HG03159 (cell line): ENCODE results near the gene PIGU.

ENCODE experiments used
- ATAC-seq: cut with Tn5 transposase; IDR thresholded peaks from one replicate; pipeline ENCODE4 v1.9.1; 2021; ENCODE audit warnings: mild to moderate bottlenecking, moderate library complexity; ENCODE audit not compliant: unreplicated experiment

Gene PIGU

DNA sequence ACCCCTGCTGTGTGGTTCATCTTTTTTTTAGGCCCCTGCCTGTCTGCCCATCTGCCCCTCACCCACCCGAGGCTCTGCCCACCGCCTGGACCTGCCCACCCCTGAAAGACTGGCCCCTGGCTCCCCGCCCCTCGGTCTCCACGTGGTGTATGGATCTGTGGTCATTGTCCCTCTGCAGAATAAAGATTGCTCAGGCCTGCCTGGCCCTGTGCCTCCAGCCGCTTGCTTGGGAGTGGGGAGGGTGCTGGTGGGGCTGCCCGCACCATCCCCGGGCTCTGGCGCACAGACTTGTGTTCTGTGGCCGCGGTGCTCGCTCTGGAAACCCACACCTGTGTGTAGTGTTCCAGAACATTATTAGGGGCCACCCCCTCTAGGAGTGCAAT lies 116.8 kb downstream of the PIGU start:
- no peak for ATAC-seq

DNA sequence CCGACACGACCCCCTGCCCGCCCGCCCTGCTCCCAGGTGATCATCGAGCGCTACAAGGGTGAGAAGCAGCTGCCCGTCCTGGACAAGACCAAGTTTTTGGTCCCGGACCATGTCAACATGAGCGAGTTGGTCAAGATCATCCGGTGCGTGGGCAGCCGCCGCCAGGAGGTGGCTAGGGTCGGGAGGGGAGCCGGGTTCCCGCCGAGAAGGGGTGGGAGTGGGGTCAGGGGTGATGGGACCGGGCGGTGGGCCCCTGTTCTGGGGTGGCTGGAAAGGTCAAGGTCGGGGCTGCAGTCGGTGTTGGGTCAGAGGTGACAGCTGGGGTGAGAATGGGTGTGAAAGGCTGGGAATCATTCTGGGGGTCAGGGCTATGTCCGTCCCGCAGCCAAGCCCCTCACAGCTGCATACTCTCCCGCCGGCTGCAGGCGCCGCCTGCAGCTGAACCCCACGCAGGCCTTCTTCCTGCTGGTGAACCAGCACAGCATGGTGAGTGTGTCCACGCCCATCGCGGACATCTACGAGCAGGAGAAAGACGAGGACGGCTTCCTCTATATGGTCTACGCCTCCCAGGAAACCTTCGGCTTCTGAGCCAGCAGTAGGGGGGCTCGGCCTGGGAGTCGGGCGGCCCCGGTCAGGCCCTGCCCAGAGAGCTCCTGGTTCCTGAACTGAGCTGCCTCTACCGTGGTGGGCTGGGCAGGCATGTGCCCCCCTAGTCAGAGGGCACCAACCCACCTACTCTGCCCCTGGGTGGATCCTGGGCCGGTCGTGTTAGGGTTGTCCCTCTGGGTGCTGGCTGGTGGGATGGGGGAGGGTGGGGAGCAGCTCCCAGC lies 117.4 kb downstream of the PIGU start:
- ATAC-seq: no peak

DNA sequence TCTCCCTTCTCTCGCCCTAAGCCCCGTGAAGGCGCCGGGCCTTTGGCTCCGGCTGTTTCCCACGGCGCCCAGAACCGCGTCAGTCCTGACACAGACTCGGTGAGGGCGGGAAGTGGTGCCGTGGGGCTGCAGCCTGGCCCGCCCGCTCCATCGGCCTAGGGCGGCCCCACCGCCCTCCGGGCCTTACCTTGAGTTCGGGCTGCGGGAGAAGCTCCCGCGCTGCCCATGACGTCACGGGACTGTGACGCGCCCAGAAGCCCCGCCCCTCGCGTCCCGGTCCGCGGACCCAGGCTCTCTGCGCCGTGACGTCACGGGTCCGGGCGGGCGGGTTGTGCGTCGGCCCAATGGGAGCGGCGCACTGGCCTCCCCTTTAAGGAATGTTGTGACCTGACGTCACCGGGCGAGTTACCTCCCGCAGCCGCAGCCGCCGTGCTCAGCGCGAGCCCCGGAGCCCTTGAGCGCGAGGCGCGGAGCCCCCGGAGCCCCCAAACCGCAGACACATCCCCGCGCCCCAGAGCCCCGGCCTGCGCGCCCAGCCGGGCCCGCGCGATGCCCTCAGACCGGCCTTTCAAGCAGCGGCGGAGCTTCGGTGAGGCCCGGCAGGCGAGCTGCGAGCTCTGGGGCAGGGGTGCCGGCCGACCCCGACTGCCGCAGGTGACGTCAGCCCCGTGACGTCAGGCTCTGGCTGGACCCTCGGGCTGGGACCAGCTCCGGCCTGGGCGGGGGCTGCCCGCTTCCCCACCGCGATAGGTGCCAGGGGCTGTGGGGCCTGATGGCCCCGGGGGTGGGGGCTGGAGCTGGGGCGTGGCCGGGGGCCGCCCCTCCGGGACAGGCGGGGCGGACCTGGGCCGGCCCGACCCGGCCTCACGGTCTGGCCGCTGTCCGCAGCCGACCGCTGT lies 118.3 kb downstream of the PIGU start, which contains the start of gene MAP1LC3A:
TSS of gene MAP1LC3A (plus strand) at position 399 of the 899 bp plus-strand sequence. CDS start at position 550, 151 bp downstream.
- ATAC-seq: no peak

DNA sequence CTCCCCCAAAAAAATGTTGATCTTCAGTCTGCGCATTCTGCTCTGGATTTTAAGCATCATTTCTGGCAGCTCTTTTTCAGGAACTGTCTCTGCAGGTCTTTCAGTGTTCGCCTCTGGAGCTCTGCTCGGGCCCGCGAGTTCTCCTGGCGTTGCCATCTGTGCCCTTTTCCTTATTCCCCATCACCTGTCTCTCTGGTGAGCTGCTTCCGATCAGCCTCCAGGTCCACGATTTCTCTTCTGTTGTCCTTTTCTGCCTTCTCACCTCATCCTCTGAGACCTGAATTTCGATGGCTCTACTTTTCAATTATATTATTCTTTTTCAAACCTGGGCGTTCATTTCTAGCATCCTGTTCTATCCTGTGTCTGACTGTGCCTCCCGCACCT lies 119.0 kb downstream of the PIGU start:
- no peak for ATAC-seq

DNA sequence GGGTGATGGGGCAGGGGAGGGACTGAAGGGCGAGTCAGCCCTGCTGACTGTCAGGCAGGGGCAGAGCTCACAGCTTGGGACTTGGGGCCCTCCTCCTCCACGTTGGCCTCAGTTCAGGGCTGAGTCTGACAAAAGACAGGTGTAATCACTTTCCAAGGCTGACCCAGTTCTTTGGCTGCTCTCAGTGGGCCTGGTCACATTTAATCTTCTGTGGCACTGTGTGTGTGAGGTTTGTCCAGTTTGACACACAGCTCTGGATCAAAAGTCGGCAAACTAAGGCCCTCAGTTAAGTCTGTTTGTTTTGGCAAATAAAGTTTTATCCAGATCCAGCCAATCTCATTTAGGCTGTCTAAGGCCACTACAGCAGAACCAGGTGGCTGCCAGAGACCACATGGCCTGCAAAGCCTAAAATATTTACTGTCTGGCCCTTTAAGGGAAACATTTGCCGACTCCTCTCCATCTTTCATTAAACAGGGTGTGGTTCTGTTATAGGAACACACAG lies 123.5 kb downstream of the PIGU start:
- ATAC-seq: no peak

DNA sequence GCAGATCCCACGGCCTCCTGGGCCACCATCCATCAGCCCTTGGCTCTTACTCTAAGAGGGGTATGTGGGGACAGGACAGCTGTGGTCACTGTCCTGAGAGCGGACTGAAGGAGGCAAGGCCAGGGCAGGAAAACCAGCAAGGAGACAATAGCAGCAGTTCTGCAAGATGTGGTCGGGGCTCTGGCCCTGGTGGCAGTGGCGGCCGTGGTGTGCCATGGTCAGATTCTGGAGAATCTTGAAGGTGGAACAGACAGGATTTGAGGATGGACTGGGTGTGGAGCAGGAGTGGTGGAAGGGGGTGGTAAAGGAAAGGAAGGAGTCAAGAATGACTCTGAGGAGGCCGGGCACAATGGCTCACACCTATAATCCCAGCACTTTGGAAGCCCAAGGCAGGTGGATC lies 124.3 kb downstream of the PIGU start:
- no peak for ATAC-seq

DNA sequence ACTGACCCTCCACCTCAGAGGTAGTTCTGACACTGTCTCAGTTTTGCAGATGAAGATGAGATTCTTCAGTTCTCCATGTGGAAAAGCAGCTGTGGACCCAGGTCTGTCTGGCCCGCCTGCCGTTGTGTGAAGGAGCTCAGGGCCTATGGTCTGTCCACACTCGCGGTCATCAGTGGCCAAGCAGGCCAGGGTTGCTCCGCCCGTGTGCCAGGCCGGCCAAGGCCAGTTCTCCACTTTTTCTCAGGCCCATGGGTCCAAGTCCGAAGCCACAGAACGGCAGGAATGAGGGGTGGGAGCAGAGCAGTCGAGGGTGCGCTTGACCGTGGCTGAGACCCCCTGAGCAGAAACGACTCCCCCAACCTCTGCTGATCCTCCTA lies 127.0 kb downstream of the PIGU start:
- ATAC-seq: no peak

DNA sequence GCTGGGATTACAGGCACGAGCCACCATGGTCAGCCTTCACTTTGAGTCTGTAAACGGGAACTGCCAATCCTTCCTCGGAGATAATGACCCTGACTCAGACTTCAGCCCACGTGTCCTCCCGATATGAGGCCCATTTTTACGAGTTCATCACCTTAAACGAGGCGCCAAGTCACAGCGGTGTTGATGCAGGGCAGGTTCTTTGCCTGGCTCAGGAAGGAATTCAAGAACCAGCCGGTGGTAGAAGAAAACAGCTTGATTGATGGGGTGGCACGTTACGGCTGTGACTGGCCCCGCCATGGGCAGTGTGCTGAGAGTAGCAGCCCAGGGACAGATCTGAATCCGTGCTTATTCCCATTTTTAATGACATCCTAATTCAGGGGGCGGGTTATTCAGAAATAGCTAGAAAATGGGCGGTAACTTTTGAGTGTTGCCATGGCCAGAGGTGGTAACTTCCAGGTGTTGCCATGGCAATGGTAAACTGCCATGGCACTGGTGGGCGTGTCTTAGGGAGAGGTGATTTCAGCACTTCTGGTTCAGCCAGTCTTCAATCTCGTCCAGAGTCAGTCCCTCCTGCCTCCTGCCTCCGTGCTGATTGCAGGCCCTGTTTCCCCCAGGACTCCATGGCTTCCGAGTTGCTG lies 127.5 kb downstream of the PIGU start:
- no peak for ATAC-seq

DNA sequence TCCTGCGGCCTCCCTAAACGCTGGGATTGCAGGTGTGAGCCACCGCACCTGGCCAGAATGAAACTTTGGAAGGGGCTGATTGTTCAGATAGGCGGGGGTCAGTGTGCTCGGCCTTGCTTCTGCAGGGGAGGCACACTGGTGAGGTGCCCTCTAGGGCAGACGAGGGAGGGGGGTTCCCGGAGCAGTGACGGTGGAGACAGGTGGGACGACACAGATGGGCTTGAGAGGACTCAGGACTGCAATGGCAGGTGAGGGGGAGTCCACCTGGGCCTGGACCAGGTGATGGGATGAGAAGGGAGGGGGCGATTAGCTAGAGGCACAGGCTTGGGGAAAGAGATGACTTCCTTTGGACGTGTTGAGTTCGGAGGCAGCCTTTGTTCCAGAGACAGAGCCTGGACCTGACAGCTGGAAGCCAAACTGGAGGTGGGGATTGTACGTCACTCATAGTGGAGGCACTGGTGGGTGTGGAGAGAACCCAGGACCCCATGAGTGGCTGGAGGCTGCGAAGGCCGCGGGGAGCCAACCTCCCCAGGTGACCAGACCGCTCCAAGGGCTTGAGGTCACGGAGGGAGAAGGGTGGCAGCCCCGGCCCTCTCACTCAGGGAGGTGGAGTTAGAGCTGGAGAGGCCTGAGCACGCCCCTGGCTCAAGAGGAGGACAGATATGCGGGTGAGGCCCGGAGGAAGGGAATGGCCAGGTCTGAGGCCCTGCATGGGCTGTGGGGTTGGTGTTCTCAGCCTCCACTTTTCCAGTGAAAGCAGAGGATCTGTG lies 128.9 kb downstream of the PIGU start:
- ATAC-seq: no peak

DNA sequence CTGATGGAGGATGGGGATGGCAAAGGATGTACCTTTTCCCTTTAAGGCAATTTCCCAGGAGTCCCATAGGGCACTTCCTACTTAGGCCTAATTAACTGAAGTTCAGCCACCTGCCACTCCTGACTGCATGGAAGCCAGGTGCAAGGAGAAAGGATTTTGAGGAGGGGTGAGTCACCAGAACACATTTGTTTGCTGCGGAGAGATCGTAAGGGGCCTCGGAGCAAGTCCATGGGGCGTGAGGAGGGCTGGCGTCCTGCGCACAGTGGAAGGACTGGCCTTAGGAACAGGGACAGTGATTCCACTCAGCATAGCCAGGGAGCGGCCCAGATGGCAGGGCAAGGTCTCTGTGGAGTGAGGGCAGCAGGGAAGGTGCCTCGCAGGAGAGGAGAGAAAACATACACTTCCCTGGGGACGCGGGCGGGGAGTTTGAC lies 130.1 kb downstream of the PIGU start:
- no peak for ATAC-seq

DNA sequence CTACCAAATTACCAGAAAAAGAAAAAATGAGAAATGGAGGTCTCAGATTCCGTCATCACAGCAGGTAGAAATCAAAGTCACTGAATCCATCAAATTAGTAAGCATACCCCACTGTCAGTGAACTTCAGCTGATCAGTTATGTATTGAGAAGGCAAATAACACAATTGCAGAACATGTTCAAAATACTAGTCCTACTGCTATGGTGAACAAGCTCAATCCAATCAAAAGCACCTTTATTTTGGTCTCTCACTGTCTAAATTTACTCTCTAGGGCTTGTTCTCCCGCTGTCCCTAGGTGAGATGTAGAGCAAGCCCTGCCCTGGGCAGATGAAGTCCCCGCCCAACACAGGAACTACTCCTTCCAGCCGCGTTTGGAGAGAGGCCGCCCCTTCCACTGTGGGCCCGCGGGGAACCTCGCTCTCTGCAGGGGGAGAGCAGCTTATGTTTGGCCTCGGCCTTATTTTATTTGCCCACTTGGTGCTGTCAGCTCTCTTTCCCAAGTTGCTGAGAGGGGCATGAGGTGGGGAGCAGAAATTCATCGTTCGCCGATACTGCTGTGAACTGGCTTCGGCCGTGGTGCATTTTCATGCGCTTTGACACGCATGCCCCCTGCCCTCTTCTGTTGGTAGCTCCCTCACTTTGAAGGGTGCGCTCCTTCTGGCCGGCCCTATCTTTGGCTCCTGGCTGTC lies 132.6 kb downstream of the PIGU start:
- ATAC-seq: no peak

DNA sequence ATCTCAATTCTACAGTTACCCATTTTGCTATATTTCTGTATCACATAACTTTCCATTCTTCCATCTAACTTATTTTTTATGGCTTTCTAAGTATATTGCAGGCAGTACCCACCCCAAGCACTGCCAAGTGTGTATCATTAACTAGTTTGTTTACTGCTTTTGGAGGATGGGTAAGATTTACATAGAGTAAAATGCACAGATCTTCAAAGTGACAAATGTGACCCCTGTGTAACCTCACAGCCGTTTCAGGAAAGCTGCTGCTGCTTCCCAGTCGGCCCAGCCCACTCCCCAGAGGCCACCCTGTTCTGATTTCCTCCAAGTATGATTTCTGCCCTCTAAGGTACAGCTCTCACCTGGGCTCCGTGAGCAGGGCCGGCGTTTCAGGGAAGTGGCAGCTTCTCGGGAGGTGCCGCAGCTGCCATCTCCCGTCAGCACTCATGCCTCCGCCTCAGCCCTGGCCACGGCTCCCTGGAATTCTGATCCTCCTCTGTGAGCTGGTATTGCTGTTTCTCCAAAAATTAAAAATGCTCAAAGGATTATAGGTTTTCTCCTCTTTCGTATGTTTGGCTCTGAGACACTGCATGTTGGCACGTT lies 133.3 kb downstream of the PIGU start:
- no peak for ATAC-seq

DNA sequence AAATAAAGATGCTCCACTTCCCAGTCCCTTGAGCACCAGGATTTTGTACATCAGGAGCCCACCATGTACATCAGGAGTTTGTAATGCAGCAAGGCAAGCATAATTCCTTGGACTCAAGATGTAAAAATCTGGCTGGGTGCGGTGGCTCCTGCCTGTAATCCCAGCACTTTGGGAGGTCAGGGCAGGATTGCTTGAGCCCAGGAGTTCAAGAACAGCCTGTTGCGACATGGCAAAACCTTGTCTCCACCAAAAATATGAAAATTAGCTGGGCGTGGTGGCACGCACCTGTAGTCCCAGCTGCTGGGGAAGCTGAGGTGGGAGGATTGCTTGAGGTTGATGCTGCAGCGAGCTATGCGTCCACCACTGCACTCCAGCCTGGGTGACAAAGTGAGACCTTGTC lies 134.5 kb downstream of the PIGU start:
- ATAC-seq: no peak

DNA sequence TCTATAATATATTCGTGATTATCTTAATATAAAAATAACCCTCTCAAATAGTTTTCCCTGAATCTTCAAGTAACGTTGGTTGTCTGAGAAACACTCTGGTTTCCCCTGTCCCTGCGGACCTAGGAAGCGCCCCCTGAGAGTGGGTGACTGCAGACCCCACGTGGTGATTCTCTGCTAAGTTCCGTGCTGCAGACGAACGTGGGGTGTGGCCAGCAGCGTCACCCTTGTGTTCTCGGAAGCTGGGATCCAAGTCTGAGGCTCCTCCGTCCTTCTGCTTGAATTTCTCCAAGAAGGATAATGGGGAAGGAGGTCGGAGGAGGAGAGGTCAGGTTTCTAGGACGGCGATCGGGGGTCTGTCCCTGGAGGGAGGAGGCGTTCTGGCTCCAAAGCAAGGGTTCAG lies 135.0 kb downstream of the PIGU start:
- ATAC-seq: no peak

DNA sequence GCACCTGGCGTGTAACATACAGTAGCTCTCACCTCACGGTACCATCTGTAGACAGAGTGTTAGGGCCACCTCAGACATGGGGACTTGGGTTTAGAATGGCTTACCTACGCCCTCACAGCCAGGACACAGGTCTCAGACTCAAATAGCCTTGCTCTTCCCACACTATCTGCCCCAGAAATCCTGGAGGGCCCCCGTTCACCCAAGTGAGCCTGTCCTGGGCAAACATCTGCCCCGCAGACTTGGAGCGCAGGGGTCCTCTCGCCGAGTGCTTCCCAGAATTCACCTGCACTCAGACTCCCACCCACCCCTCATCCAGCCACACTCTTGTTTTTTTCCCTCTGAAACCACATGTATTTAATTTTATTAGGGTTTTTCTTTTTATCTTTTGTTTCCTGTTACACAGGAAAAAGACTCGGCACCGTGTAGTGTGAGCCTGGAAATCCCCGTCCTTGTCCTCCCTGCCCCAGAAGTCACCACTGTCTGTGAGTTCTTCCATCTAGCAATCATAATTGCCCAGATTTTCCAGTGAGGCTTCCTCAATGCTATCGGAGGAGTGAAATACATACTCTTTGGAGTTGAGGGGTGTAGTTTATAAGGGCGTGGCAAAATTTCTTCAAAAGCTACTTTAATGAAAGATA lies 135.5 kb downstream of the PIGU start:
- ATAC-seq: no peak

DNA sequence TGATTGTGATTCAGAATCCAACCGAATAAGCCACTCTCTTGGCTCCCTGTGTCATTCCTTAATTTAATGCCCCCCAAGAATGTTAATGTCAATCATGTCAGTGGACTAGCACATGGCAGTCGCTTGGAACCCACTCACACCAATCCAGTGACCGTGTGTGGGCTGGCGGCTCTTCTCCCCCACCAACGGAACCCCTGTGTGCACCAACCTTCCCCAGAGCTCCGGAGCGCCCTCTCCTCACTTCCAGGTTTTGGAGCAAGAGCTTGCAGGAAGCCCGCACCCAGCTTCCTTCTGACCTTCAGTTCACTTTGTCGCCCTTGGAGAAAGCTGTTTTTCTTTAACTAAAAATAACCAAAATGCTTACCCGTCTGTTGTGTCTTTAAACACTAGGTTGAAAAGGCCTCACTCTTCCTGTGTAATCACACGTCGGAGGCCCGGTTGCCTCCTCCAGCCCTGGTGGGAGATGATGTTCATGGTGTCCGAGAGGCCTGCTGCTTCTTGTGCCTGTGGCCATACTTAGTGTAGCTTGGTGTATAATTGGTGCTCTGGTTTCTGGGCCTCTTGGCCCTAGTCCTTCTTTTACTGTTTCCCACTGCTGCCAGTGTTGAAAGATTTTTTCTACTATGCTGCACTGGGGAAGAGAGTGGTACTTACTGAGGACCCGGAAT lies 136.2 kb downstream of the PIGU start:
- no peak for ATAC-seq

DNA sequence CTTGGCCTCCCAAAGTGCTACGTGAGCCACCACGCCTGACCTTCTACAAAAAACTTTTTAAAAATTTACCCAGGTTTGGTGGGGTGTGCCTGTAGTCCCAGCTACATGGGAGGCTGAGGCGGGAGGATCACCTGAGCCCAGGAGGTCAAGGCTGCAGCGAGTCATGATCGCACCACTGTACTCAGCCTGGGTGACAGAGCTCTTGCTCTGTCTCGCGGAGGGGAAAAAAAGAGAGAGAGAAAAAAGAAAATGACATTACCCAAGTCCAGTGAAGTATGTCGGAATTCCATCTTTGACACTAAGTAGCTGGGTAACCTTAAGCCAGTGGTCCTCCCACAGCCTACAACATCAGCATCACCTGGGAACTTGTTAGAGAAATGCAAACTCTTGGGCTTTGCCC lies 137.1 kb downstream of the PIGU start:
- no peak for ATAC-seq

DNA sequence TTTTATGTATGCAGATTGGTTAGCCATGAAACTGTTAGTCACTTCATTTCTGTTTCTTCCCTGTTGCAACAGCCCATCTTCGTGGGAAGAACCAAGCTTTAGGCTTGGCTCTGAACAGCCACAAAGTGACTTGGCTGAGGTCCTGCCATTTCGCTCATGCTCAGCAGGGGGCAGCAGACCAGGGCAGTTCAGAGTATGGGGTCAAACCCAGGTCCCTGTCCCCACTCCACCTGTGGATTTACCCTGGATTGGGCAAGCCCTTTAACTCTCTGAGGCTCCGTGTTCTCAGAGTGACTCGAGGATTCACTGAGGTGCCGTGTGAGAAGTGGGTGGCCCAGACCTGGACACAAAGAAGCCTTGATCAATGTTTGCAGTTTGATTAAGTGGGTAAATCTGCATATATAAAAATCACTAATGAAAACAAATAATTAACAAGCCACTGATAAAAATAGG lies 138.2 kb downstream of the PIGU start:
- ATAC-seq: no peak

DNA sequence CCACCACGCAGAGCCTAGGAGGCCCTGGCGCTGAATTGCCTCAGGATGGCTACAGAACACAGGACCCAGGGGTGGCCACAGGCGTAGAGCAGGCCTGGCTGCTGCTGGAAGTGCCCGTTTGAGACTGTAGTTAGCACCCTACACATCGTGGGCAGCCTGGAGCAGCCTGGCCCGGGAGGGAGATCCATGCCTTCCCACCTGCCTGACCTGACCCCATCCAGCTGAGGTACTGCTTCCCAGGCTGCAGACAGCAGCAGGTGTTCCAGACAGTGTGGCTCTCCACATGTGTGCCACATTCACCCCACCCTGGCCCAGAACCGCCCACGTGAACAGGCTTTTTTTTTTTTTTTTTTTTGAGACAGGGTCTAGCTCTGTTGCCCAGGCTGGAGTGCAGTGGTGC lies 139.2 kb downstream of the PIGU start:
- ATAC-seq: no peak
